GM20000 (cell line): ENCODE data around the gene TCAP.

ENCODE experiments used
- DNase-seq: peaks from one replicate; pipeline ENCODE4 v3.0.0; 2012; ENCODE audit warnings: low spot score
- TF ChIP-seq, protein P1 (sequence below): IDR thresholded peaks from 2 replicates; pipeline ENCODE4 v1.5.1; 2012; ENCODE audit warnings: mild to moderate bottlenecking, control low read depth; ENCODE audit errors: extremely low read depth, missing control alignments

Gene TCAP

DNA sequence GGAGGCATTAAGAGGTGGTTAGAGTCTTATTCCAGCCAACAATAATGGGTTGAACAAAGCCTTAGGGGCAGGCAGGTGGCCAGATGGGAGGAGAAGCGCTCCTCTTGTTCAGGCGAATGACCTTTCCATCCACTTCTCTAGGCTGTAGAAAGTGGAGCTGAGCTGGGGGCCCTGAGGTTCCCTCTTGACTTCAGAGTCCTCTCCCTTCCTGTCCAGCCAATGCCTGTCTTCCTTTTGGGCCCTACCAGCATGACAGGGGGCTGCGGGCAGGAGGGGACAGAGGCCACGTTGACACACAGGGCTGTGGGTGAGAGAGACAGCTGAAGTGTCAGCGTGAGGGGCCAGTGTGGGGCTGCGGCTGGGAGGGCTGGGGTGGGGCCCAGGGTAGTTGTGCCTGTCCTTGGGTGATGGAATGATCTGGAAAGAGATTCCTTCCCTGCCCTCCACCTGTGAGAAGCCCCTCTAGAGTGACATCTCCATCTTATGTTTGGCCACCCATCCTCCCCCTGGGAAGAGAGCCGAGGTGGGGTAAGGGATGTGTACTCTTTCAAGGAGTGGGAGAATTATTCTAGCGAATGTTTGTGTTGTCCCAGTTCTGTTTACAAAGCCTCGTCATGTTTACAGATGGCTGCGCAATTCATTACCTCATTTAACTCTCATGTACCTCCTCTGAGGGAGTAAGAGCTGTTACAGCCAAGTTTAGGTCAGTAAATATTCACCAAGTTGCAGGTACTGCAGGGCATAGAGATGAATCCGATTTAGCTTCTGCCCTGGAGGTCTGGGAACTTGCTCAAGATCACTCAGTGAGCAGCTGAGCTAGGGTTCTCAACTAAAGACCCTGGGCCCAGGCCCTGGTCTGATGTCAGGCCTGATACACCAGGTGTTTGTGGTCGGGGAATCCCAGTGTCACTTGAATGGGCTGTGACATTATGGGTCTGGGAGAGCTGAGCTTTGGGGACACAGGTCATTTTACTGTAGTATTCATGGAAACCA lies 38.0 kb downstream of the TCAP start:
- peak; percentile 78 for DNase-seq
- TF ChIP-seq, protein P1, sequence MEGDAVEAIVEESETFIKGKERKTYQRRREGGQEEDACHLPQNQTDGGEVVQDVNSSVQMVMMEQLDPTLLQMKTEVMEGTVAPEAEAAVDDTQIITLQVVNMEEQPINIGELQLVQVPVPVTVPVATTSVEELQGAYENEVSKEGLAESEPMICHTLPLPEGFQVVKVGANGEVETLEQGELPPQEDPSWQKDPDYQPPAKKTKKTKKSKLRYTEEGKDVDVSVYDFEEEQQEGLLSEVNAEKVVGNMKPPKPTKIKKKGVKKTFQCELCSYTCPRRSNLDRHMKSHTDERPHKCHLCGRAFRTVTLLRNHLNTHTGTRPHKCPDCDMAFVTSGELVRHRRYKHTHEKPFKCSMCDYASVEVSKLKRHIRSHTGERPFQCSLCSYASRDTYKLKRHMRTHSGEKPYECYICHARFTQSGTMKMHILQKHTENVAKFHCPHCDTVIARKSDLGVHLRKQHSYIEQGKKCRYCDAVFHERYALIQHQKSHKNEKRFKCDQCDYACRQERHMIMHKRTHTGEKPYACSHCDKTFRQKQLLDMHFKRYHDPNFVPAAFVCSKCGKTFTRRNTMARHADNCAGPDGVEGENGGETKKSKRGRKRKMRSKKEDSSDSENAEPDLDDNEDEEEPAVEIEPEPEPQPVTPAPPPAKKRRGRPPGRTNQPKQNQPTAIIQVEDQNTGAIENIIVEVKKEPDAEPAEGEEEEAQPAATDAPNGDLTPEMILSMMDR = no peak

DNA sequence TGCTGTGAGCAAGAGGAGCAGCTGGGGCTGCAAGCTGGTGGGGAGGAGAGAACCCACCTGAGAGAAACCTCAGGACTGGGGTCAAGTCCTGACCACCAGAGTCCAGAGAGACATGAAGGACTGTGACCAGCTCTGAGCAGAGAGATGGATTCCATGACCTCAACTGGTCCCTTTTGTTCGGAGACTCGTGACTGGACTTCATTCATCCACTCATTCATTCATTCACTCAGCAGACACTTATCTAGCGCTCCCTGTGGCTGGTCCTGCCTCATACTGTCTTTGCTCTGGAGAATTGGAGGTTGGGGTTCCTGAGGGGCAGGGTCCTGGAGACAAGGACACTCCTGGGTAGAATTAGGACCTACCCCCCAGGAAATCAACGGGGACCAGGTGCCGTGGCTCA lies 38.8 kb downstream of the TCAP start:
- TF ChIP-seq, protein P1 = no peak
- DNase-seq = no peak

DNA sequence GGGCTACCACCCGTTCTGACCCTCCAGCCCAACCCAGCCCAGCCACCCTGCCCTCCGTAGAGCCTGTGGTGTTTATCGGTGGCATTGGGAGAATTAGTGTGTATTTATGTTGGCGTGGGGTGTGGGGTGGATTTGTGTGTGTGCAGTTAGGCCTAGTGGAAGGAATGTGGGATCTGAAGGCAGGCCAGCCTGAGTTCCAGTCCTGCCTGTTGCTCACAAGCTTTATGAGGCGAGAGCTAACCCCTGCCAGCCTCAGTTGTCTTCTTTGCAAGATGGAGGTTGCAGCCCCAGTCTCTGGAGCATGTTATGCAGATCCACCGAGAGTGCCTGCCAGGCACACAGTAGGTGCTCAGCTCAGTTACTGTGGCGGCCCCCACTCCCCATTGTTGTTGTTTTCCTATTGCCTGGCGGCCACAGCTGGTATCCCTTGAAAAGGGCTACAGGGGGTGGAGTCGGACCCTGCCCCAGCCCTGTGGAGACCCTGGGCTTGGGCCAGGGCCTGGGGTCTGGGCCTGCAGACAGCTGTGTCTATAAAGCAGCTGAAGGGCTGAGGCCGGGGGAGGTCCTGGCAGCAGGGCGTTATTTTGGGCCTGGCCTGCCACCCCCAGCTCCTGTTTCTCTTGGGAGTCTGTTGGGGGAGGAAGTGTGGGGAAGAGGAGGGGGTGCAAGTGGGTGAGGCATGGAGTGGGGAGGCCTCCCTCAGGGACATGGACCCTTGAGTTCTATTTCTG lies 39.8 kb downstream of the TCAP start:
- TF ChIP-seq, protein P1 = no peak
- DNase-seq = no peak

DNA sequence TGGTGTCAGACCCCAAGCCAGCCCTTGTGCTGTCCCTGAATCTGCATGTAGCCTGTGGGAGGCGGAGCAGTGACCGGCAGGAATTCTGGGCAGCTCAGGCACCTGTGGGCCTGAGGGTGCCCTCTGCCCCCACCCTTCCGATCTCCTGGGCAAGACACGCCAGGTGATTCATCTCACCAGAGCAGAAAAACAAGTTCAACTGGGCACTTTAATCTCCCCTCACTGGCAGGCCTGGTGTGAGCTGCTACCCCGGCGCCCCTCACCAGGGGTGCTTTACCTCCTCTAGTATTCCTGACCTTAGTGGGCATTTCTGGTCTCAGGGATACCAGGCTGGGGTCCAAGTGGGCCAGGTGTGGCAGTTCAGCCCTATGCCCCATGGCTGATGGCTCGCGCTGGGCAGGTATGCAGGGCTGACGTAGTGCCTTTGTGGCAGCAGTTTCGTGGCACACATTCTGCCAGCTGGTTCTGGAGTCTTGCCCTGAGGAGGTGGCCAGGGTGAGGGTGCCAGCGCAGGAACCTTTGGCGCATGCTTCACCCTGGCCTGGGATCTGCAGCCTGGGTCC lies 40.7 kb downstream of the TCAP start:
- TF ChIP-seq, protein P1 = no peak
- DNase-seq = no peak

DNA sequence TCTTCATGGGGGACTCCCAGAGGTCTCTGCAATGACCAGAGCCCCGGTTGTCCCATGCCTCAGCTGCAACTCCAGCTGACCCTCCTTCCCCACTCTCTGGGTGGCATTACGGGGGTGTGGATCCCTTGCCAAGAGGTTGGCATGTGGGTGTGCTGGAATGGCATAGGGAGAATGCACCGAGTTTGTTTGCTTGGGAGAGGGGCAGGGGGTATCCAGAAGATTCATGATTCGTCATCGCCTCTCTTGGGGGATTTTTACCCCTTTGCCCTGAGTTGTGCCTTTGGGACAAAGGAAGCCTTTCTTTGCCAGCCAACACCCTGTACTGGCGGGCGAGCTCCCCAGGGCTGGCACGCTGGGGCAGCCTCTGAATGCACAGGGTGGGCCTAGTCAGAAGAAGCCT lies 41.2 kb downstream of the TCAP start:
- no peak for DNase-seq
- TF ChIP-seq, protein P1 = no peak

DNA sequence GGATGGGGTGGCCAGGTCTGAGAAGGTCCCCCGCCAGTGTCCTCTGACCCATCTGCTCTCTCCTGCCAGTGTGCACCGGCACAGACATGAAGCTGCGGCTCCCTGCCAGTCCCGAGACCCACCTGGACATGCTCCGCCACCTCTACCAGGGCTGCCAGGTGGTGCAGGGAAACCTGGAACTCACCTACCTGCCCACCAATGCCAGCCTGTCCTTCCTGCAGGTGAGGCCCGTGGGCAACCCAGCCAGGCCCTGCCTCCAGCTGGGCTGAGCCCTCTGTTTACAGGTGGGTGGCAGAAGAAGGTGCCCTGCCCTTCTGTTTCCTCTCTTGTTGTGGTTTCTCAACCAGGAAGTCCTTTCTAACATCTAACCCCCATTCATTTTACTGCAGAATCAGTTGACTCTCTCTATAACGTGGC lies 41.8 kb downstream of the TCAP start:
- DNase-seq = no peak
- TF ChIP-seq, protein P1 = no peak
